Spleen (tissue), 11 donors: ENCODE data around the gene FOXE1. TPM values are rescaled to one million over a fixed set of nuclear protein-coding genes. Genes with fewer than 3 reads are reported as not detected.

Experiments
- DNase-seq: peaks from one replicate; pipeline ENCODE4 v3.0.0-alpha.2; 2020
- H3K27ac ChIP-seq, 8 donors: fragments of 200-600 bp; sonication (generic) in 7 of 8; 1 replicate in 4 of 8; 2 replicates in 4 of 8; pipeline versions ENCODE4 v1.5.0 to v1.8.0; 2016 to 2021; ENCODE audit warnings: inconsistent platforms in 4 of 8, mild to moderate bottlenecking in 4 of 8, moderate library complexity in 1 of 8
- H3K27me3 ChIP-seq, 7 donors: fragments of 200-600 bp; sonication (generic) in 6 of 7; replicated peaks in 1 of 7; 1 replicate in 4 of 7; 2 replicates in 3 of 7; pipeline versions ENCODE4 v1.5.0 to v1.8.0; 2016 to 2021; ENCODE audit warnings: inconsistent platforms in 3 of 7, mild to moderate bottlenecking in 1 of 7
- H3K36me3 ChIP-seq, 6 donors: fragments of 200-600 bp; sonication (generic) in 5 of 6; 1 replicate in 4 of 6; 2 replicates in 2 of 6; pipeline versions ENCODE4 v1.5.0 to v1.8.0; 2016 to 2021; ENCODE audit warnings: inconsistent platforms in 2 of 6
- H3K4me1 ChIP-seq, 6 donors: fragments of 200-600 bp; sonication (generic) in 5 of 6; 1 replicate in 3 of 6; 2 replicates in 3 of 6; pipeline versions ENCODE4 v1.5.0 to v1.8.0; 2016 to 2021; ENCODE audit warnings: inconsistent platforms in 3 of 6
- H3K4me3 ChIP-seq, 8 donors: fragments of 200-600 bp; sonication (generic) in 7 of 8; 1 replicate in 4 of 8; 2 replicates in 4 of 8; pipeline versions ENCODE4 v1.5.0 to v1.8.0; 2016 to 2021; ENCODE audit warnings: inconsistent platforms in 4 of 8, mild to moderate bottlenecking in 4 of 8, moderate library complexity in 2 of 8
- H3K9me3 ChIP-seq, 8 donors: fragments of 200-600 bp; sonication (generic) in 7 of 8; 1 replicate in 4 of 8; 2 replicates in 4 of 8; pipeline versions ENCODE4 v1.5.0 to v1.8.0; 2016 to 2021; ENCODE audit warnings: inconsistent platforms in 4 of 8
- POLR2A ChIP-seq, 3 donors: fragments of 450-650 bp; IDR thresholded peaks; one replicate each; pipeline ENCODE4 v1.5.1; 2017; ENCODE audit warnings: antibody characterized with exemption in 3 of 3, mild to moderate bottlenecking in 1 of 3
- POLR2AphosphoS5 ChIP-seq, 3 donors: sonication (generic); formaldehyde crosslinking; IDR thresholded peaks; one replicate each; pipeline ENCODE4 v1.5.1; 2017; ENCODE audit warnings: antibody characterized with exemption in 3 of 3
- WGBS, 5 donors: extraction: QIAGEN DNeasy Blood & Tissue Kit in 3 of 5; methylation state at CpG; one replicate each; pipeline versions ENCODE4 v1.1.5 to v1.1.7; 2013 to 2018; 5-methylcytosine and 5-hydroxymethylcytosine counted together
- intact Hi-C: fragments of 100-400 bp; cut with DNase I; formaldehyde crosslinking; loops from one replicate; pipeline ENCODE4 v1.15.0; 2023; ENCODE audit warnings: low total_unique reads
- polyA plus RNA-seq, 3 donors: library from polyadenylated mRNA; stranded (reverse); fragments of 200-250 nt; gene quantifications; one replicate each; pipeline ENCODE4 v1.2.1, GENCODE V29; 2013
- total RNA-seq, 7 donors: library from RNA; depleted of rRNA in 3 of 7; stranded (reverse); fragments of >200 nt in 3 of 7; fragmentation: NEBNext Ultra II Directional in 4 of 7; extraction: Animal tissue kit (Norgen Biotek cat#: 25700) in 4 of 7; gene quantifications; one replicate each; pipeline versions ENCODE4 v1.1.0 to v1.2.1, GENCODE V29; 2016 to 2021
- TF ChIP-seq, protein P1 (sequence below), 11 experiments: fragments of 200-600 bp in 7 of 11; fragments of 450-650 bp in 4 of 11; sonication (generic) in 4 of 11; IDR thresholded peaks in 8 of 11; conservative IDR thresholded peaks in 3 of 11; 1 replicate in 7 of 11; 2 replicates in 4 of 11; pipeline versions ENCODE4 v1.4.0 to v1.8.0; 2016 to 2021; ENCODE audit warnings: antibody characterized with exemption in 11 of 11, inconsistent platforms in 4 of 11, mild to moderate bottlenecking in 1 of 11
- donor health status: healthy with polysubstance abuse.
- donor health status: DM: no; HTN: no; CAD: no; lungs with moderate emphysema.
- donor health status: DM: no; HTN: no; CAD: no.
- donor health status: Bipolar disorder and iron deficiency.
- donor health status: healthy.
- donor health status: DM: no; HTN: no; CAD: no.
- donor health status: DM: yes; HTN: yes; CAD: no.

FOXE1 gene
- total and polyA plus RNA-seq, 10 donors: 0.02 to 0.04 (median 0.03) TPM; not detected in 7

DNA sequence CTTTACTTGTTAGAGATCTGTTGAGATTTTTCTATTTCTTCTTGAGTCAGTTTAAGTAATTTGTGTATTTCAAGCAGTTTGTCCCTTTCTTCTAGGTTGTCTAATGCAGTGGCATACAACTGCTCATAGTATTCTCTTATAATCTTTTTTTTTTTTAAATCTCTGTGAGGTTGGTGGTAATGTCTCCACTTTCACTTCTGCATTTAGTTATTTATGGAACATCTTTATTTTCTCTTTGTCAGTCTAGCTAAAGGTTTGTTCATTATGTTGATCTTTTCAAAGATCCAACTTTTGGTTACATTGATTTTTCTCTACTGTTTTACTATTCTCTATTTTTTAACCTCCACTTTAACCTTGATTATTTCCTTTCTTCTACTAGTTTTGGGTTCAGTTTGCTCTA, 13.8 kb downstream of the FOXE1 start:
- H3K27ac ChIP-seq: no peak overlapping the region
- peaks cover 0 to 30% (median 0%) of the 10 kb centered on the region in 7 donors for H3K27me3 ChIP-seq
- no peak for TF ChIP-seq POLR2A (IDR thresholded peaks at IDR 0.05)
- no peak for TF ChIP-seq POLR2AphosphoS5 (IDR thresholded peaks at IDR 0.05)
- TF ChIP-seq, protein P1, sequence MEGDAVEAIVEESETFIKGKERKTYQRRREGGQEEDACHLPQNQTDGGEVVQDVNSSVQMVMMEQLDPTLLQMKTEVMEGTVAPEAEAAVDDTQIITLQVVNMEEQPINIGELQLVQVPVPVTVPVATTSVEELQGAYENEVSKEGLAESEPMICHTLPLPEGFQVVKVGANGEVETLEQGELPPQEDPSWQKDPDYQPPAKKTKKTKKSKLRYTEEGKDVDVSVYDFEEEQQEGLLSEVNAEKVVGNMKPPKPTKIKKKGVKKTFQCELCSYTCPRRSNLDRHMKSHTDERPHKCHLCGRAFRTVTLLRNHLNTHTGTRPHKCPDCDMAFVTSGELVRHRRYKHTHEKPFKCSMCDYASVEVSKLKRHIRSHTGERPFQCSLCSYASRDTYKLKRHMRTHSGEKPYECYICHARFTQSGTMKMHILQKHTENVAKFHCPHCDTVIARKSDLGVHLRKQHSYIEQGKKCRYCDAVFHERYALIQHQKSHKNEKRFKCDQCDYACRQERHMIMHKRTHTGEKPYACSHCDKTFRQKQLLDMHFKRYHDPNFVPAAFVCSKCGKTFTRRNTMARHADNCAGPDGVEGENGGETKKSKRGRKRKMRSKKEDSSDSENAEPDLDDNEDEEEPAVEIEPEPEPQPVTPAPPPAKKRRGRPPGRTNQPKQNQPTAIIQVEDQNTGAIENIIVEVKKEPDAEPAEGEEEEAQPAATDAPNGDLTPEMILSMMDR (IDR thresholded peaks at IDR 0.05 in 8 of 11, conservative IDR thresholded peaks at IDR 0.05 in 3 of 11): no peak
- H3K4me3 ChIP-seq: no peak overlapping the region
- DNase-seq: no peak
- H3K9me3 ChIP-seq: peaks cover 6 to 28% (median 25%) of the 10 kb centered on the region in 8 donors
- intact Hi-C loops: no loop called here
- no peaks in the 10 kb centered on the region for H3K36me3 ChIP-seq
- no peaks in the 10 kb centered on the region for H3K4me1 ChIP-seq

DNA sequence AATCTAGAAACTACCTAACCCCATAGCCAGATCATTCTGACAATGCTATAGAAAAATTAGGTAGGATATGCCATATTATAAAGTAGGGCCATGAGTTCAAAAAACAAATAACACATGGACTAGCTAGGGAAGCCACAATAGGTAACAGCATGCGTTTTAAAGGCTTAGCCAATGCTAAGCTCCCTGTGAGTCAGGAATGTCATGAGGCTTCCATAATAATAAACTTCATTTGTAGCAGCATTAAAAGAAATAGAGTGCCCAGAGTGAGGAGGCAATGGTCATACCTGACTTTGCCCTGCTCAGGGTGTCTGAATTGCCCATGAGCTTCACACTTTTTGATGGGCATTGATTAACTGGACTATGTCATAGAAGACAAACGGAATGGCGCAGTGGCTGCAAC, 15.8 kb downstream of the FOXE1 start:
- TF ChIP-seq, protein P1 (IDR thresholded peaks at IDR 0.05 in 8 of 11, conservative IDR thresholded peaks at IDR 0.05 in 3 of 11): no peak
- no peak for TF ChIP-seq POLR2A (IDR thresholded peaks at IDR 0.05)
- no peak for TF ChIP-seq POLR2AphosphoS5 (IDR thresholded peaks at IDR 0.05)
- intact Hi-C loops: no loop called here

DNA sequence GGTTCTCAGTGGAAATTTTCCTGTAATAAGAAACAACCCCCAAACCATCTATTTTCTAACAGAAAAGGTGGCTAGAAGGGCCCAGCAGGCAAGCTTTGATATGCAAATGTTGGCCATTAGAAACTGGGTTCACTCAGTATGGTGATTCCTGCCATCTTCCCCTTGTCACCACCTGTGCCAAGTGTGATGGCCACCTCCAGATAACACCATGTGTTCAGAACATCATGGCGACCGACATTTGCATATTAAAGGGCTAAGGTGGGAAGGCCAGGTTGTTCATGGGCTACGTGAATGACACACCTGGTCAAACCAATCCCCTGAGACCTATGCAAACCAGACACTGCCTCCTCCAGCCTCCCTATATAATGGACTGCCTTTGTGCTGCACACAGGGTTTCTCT, 20.4 kb downstream of the FOXE1 start:
- Histone ChIP-seq H3K9me3 (no peaks in the 10 kb centered on the region), H3K4me3 (no peak overlapping the region), H3K4me1 (peaks cover 0 to 5% (median 0%) of the 10 kb centered on the region in 6 donors), H3K27me3 (peaks cover 0 to 4% (median 0%) of the 10 kb centered on the region in 7 donors), H3K27ac (no peak overlapping the region), H3K36me3 (no peaks in the 10 kb centered on the region)
- no peak for DNase-seq
- intact Hi-C loops: no loop called here
- TF ChIP-seq, protein P1 (IDR thresholded peaks at IDR 0.05 in 8 of 11, conservative IDR thresholded peaks at IDR 0.05 in 3 of 11): no peak
- TF ChIP-seq POLR2A (IDR thresholded peaks at IDR 0.05): no peak
- WGBS, 5 donors: 81 to 100% (median 82%) methylated on average over 3 of the region's 3 CpGs

More for the DNA sequence above, 15.8 kb downstream of the FOXE1 start:
- Histone ChIP-seq H3K9me3 (peaks cover 6 to 28% (median 25%) of the 10 kb centered on the region in 8 donors), H3K27me3 (peaks cover 0 to 10% (median 0%) of the 10 kb centered on the region in 7 donors), H3K27ac (no peak overlapping the region), H3K36me3 (no peaks in the 10 kb centered on the region), H3K4me3 (no peak overlapping the region), H3K4me1 (no peaks in the 10 kb centered on the region)
- 74 to 91% (median 86%) methylated on average over 3 of the region's 3 CpGs for WGBS, 5 donors
- no peak for DNase-seq

DNA sequence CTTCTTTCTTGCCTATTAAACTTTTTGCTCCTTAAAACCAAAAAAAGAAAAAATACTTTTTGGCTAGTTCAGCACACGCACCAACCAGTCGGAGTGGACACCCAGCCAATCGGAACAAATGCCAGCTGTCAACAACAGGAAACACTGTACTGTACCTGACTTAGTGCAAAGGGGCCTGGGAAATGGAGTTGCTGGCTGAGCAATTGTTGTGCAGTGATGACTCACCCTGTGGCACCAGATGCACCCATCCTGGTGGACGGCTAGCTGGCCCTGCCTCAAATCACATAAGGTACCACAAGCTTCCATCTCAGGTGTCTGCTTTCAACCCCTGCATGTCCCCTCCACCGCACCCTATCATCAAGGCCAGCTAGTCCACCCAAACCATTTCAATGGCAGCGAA, 20.9 kb downstream of the FOXE1 start:
- H3K27me3 ChIP-seq: peaks cover 0 to 4% (median 0%) of the 10 kb centered on the region in 7 donors
- TF ChIP-seq, protein P1 (IDR thresholded peaks at IDR 0.05 in 8 of 11, conservative IDR thresholded peaks at IDR 0.05 in 3 of 11): no peak
- TF ChIP-seq POLR2A (IDR thresholded peaks at IDR 0.05): no peak
- no peak for TF ChIP-seq POLR2AphosphoS5 (IDR thresholded peaks at IDR 0.05)
- WGBS, 5 donors: 60 to 86% (median 82%) methylated on average over 6 of the region's 6 CpGs
- no peak for DNase-seq
- intact Hi-C loops: no loop called here
- peaks cover 0 to 5% (median 0%) of the 10 kb centered on the region in 6 donors for H3K4me1 ChIP-seq
- H3K27ac ChIP-seq: no peak overlapping the region
- H3K9me3 ChIP-seq: no peaks in the 10 kb centered on the region
- H3K36me3 ChIP-seq: no peaks in the 10 kb centered on the region
- no peak overlapping the region for H3K4me3 ChIP-seq
